Right ventricle myocardium superior (tissue), 1 donor: ENCODE results near the gene SLC66A1. TPM values are rescaled to one million over a fixed set of nuclear protein-coding genes. Genes with fewer than 3 reads are reported as not detected.

Experiments used
- ATAC-seq: fragments of 200-7000 bp; cut with Tn5 transposase; one replicate; pipeline ENCODE4 v1.9.1; 2020; ENCODE audit warnings: mild to moderate bottlenecking; ENCODE audit not compliant: poor library complexity
- DNase-seq: peaks from one replicate; pipeline ENCODE4 v3.0.0-alpha.2; 2020
- intact Hi-C: fragments of 100-400 bp; cut with DNase I; formaldehyde crosslinking; loops from one replicate; pipeline ENCODE4 v1.11.2; 2022
- total RNA-seq: library from RNA; stranded (reverse); fragmentation: NEBNext Ultra II Directional; extraction: Animal tissue kit (Norgen Biotek cat#: 25700); gene quantifications from one replicate; pipeline ENCODE4 v1.2.1, GENCODE V29; 2021
- donor health status: DM: no; HTN: yes; CAD: no; lungs with severe emphysema.

SLC66A1 gene
- total RNA-seq, 1 donor from 2014 or later, result 5.8 TPM

DNA sequence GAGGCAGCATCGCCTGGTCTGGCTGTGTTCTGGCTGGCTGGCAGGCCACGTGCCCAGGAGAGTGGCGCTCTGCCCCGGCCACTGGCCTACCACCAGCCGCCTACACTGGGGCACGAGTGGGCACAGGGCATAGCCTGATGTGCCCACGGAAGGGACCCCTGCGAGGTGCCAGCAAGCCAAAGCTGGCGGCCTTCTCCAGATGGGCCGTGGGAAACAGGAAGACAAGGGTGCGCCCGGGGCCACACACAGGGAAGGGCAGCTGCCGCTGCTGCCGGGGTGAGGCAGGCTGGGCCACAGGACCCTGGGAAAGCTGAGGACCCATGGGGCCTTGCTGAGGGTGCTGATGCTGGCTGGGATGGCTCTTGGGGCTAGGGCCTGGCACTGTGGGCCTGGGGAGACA is 40.7 kb downstream of the SLC66A1 start:
- ATAC-seq (no peak), DNase-seq (no peak)
- intact Hi-C loops, result no loop called here

DNA sequence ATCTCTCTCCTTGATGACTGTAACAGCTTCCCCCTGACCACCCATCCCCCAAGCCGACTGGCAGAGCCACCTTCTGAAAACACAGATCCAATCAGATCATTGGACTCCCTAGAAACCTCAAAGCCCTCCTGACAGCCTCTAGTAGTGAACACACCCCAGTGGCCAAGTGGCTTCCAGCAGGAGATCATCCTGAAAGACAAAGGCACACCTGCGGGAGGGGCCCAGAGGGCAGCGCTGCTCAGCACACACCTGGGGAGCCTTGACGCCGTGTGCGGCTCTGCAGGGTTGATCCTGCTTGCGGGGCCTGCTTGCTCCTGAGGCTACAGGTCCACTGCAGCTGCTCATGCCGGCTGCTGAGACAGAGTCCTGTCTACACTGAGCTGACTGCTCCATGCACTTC is 41.5 kb downstream of the SLC66A1 start:
- intact Hi-C loops, result no loop called here
- DNase-seq (no peak), ATAC-seq (no peak)

- intact Hi-C loops, result no loop called here
- ATAC-seq (no peak), DNase-seq (no peak)
Observed at GRCh38 chr1:19354531-19354981, 42.4 kb downstream of the SLC66A1 start.

- ATAC-seq (no peak), DNase-seq (peak; percentile 20)
- intact Hi-C loops, result no loop called here
Observed at GRCh38 chr1:19356266-19356665, 44.1 kb downstream of the SLC66A1 start.

GRCh38 chr1:19357299-19357986 is 45.3 kb downstream of the SLC66A1 start:
- no peak for ATAC-seq
- DNase-seq, result no peak
- intact Hi-C loops, result no loop called here

- ATAC-seq (no peak), DNase-seq (no peak)
- intact Hi-C loops, result no loop called here
Observed at GRCh38 chr1:19358710-19359109, 46.6 kb downstream of the SLC66A1 start.

GRCh38 chr1:19359357-19359756 is 47.2 kb downstream of the SLC66A1 start:
- peak; percentile 18 for DNase-seq
- intact Hi-C loops, result no loop called here
- ATAC-seq, result no peak

GRCh38 chr1:19360016-19360415 is 47.9 kb downstream of the SLC66A1 start:
- intact Hi-C loops, result no loop called here
- DNase-seq (no peak), ATAC-seq (no peak)

DNA sequence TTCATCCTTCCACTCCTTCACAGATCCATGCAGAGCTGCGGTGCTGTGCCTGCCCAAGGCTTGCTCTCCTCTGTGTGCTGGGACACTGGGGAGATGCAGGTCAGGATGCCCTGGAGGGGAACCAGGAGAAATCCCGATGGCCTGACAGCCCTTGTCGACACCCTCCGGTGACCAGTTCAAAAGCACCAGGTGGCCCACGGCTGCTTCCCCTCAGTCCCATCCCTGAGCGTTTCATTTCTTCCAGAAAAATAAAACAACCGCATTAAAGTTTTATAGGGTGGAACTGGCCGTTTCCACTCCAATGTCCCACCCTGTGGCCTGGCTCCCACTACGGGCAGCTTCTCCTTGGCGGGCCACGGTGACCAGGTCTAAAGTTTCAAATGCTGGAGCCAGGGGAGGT is 48.3 kb downstream of the SLC66A1 start:
- intact Hi-C loops, result no loop called here
- DNase-seq, result peak; percentile 24
- ATAC-seq, result peak; percentile 26

- peak; percentile 12 for DNase-seq
- intact Hi-C loops, result no loop called here
- no peak for ATAC-seq
Observed at GRCh38 chr1:19360843-19361610, 48.9 kb downstream of the SLC66A1 start.

GRCh38 chr1:19361611-19362147 is 49.6 kb downstream of the SLC66A1 start:
- intact Hi-C loops, result no loop called here
- DNase-seq (peak; percentile 28), ATAC-seq (no peak)

GRCh38 chr1:19363536-19364152 is 51.5 kb downstream of the SLC66A1 start:
- intact Hi-C loops, result no loop called here
- DNase-seq (peak; percentile 30), ATAC-seq (no peak)

DNA sequence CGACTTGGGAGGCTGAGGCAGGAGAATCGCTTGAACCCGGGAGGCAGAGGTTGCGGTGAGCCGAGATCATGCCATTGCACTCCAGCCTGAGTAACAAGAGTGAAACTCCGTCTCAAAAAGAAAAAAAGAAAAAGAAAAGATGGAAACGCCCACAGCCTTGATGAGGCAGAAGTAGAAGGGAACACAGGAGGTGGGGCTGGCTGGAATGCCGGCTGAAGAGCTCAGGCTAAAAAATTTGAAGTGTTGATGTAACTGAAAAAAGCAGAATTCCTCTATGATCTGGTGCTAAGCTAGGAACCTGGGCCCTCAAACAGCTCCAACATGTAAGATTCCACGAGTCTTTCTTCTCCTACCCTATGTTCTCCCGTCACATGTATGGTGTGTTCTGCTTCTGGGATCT is 53.6 kb downstream of the SLC66A1 start:
- ATAC-seq (no peak), DNase-seq (no peak)
- intact Hi-C loops, result no loop called here

DNA sequence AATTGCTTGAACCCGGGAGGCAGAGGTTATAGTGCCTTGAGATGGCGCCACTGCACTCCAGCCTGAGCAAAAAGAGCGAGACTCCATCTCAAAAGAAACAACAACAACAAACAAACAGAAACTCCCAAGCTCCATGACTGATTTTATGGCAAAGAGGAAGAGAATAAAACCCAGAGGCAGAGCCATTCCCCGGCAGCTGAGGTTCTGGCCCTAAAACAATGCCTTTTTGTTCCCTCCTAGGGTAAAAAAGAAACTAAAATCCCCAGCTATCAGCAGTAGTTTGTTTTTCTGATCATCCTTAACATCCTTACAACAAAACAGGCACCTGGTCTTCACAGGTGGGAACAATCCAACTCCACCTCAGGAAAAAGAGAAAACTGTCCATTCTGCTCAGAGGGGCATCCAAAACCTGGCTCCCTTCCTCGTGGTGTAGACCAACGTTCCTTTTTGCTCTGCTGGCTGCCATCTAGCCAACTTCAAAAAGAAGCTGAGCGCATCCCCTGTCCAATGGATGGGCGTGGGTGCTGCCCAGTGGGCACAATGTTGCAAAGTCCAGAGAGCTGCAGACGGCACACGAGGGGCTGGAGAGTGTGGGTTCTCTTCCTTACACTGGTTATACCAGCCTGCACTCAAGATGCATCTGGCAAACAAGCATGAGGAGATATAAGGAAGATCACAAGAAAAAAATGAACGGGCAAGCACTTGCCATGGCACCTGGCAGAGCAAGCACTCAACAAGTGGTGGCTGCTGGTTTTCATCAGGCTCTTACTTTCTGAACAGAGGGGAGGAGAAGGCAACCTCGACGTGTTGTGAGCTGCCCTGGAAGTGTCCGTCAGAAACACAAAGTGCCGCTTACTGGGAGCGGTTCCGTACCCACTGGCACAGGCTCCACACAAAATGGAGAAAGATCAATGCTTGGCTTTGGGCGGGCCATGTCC is 54.7 kb downstream of the SLC66A1 start:
- intact Hi-C loops, result no loop called here
- ATAC-seq, result no peak
- peak; percentile 10 for DNase-seq

- ATAC-seq (no peak), DNase-seq (no peak)
- intact Hi-C loops, result no loop called here
Observed at GRCh38 chr1:19367584-19368041, 55.5 kb downstream of the SLC66A1 start.

DNA sequence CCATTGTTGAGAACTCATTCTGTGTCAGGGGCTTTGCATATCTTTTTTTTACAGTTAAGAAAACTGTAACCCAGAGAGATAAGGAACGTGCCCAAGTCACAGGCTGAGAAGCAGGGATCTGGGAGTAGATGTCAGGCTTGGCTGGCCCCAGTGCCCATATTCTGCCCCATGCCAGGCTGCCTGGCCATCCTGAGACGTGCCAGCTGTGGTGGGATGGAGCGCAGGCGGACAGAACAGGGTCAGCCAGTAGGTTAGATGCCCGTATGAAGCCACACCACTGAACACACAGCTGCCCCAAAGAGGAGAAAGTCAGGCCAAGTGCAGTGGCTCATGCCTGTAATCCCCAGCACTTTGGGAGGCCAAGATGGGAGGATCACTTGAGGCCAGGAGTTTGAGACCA is 55.9 kb downstream of the SLC66A1 start:
- intact Hi-C loops, result no loop called here
- ATAC-seq (no peak), DNase-seq (no peak)

DNA sequence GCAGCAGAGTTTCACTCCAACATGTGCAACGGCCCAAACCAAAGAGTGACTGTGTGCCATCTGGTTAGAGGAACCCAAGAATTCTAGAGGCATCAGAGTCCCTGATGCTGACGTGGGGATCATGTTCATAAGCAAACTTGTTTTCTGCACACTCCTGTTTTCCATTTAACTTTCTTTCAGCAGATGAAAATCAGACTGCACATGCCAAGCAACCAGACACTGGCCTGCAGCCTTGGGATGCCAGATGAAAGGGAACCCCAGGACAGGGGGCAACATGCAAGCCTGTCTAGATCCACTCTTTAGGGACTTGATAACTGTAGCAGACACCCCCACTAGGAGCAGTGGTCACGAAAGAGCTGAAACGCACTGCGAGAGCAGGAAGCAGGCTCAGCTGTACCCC is 56.8 kb downstream of the SLC66A1 start:
- intact Hi-C loops, result no loop called here
- ATAC-seq (no peak), DNase-seq (no peak)

- intact Hi-C loops, result no loop called here
- ATAC-seq (peak; percentile 26), DNase-seq (no peak)
Observed at GRCh38 chr1:19369396-19370090, 57.4 kb downstream of the SLC66A1 start.
